Measurements from ENCODE around the gene SLC6A6. TPM values are rescaled to one million over a fixed set of nuclear protein-coding genes. Genes with fewer than 3 reads are reported as not detected.

SLC6A6 gene
- total RNA-seq, 2 experiments from 2014 or later, result 44.2 to 46.4 TPM

GRCh38 chr3:14458434-14459275, 56.2 kb downstream of the SLC6A6 start:
- ChIA-PET POLR2A (interaction anchor here (0.7 to 1.5 kb wide), 3 partner anchors 34 to 59 kb away, joined by 3 to 7 read pairs (median 3); partner anchors contain the start of gene SLC6A6), CTCF (interaction anchor here (0.6 to 1.6 kb wide), 6 partner anchors 9 to 198 kb away, joined by 3 to 5 read pairs (median 3); no protein-coding TSS in a partner anchor)

GRCh38 chr3:14459384-14459783, 57.0 kb downstream of the SLC6A6 start:
- ChIA-PET POLR2A (interaction anchor here (1.5 kb wide), 1 partner anchor 57 kb away, joined by 7 read pairs; the partner anchor contains the start of gene SLC6A6), CTCF (interaction anchor here (0.6 to 1.6 kb wide), 4 partner anchors 8 to 199 kb away, joined by 3 to 5 read pairs (median 3); no protein-coding TSS in a partner anchor)

GRCh38 chr3:14459787-14460186, 57.4 kb downstream of the SLC6A6 start:
- POLR2A ChIA-PET, result no interaction called here
- CTCF ChIA-PET, result interaction anchor here (1.0 kb wide), 1 partner anchor 58 kb away, joined by 3 read pairs; no protein-coding TSS in a partner anchor

- ChIA-PET POLR2A (no interaction called here), CTCF (interaction anchor here (0.7 to 1.6 kb wide), 2 partner anchors 185 to 201 kb away, joined by 3 to 4 read pairs; no protein-coding TSS in a partner anchor)
Observed at GRCh38 chr3:14460342-14461005, 58.1 kb downstream of the SLC6A6 start.

- ChIA-PET CTCF (interaction anchor here (0.7 to 1.6 kb wide), 3 partner anchors 186 to 565 kb away, joined by 3 to 4 read pairs (median 3); no protein-coding TSS in a partner anchor), POLR2A (no interaction called here)
Observed at GRCh38 chr3:14461006-14461747, 58.8 kb downstream of the SLC6A6 start.

GRCh38 chr3:14461748-14462324, 59.4 kb downstream of the SLC6A6 start:
- CTCF ChIA-PET, result interaction anchor here (1.4 to 1.6 kb wide), 4 partner anchors 41 to 566 kb away, joined by 3 to 7 read pairs (median 4); no protein-coding TSS in a partner anchor
- POLR2A ChIA-PET, result no interaction called here

- POLR2A ChIA-PET, result interaction anchor here (0.7 kb wide), 1 partner anchor 29 kb away, joined by 7 read pairs; no protein-coding TSS in a partner anchor
- CTCF ChIA-PET, result interaction anchor here (1.4 to 1.5 kb wide), 2 partner anchors 42 to 201 kb away, joined by 4 to 7 read pairs; no protein-coding TSS in a partner anchor
Observed at GRCh38 chr3:14462738-14463137, 60.3 kb downstream of the SLC6A6 start.

- ChIA-PET POLR2A (interaction anchor here (0.7 kb wide), 2 partner anchors 30 to 33 kb away, joined by 3 to 7 read pairs; no protein-coding TSS in a partner anchor), CTCF (interaction anchor here (1.5 kb wide), 1 partner anchor 42 kb away, joined by 4 read pairs; no protein-coding TSS in a partner anchor)
Observed at GRCh38 chr3:14463330-14464140, 61.1 kb downstream of the SLC6A6 start.

GRCh38 chr3:14464141-14464465, 61.7 kb downstream of the SLC6A6 start:
- ChIA-PET POLR2A (no interaction called here), CTCF (no interaction called here)

GRCh38 chr3:14464521-14464920, 62.1 kb downstream of the SLC6A6 start:
- ChIA-PET CTCF (no interaction called here), POLR2A (no interaction called here)

GRCh38 chr3:14465425-14465824, 63.0 kb downstream of the SLC6A6 start:
- ChIA-PET POLR2A (no interaction called here), CTCF (no interaction called here)

GRCh38 chr3:14466179-14466903, 63.9 kb downstream of the SLC6A6 start:
- POLR2A ChIA-PET, result no interaction called here

GRCh38 chr3:14467814-14468620, 65.6 kb downstream of the SLC6A6 start:
- CTCF ChIA-PET, result interaction anchor here (0.7 to 2.5 kb wide), 20 partner anchors 9 to 1125 kb away, joined by 3 to 14 read pairs (median 3); partner anchors contain the start of gene SLC6A6
- POLR2A ChIA-PET, result interaction anchor here (0.6 kb wide), 1 partner anchor 1143 kb away, joined by 8 read pairs; no protein-coding TSS in a partner anchor

More at GRCh38 chr3:14466179-14466903, 63.9 kb downstream of the SLC6A6 start:
- CTCF ChIA-PET, result interaction anchor here (1.3 to 2.5 kb wide), 4 partner anchors 55 to 261 kb away, joined by 3 to 14 read pairs (median 6); partner anchors contain the start of gene SLC6A6

- ChIA-PET CTCF (interaction anchor here (0.7 to 2.5 kb wide), 13 partner anchors 10 to 1125 kb away, joined by 3 to 9 read pairs (median 4); partner anchors contain the start of gene SLC6A6), POLR2A (interaction anchor here (0.6 kb wide), 1 partner anchor 1144 kb away, joined by 8 read pairs; no protein-coding TSS in a partner anchor)
Observed at GRCh38 chr3:14468621-14468981, 66.2 kb downstream of the SLC6A6 start.

GRCh38 chr3:14470461-14470860, 68.1 kb downstream of the SLC6A6 start:
- CTCF ChIA-PET, result no interaction called here
- POLR2A ChIA-PET, result no interaction called here

GRCh38 chr3:14471016-14471415, 68.6 kb downstream of the SLC6A6 start:
- POLR2A ChIA-PET, result no interaction called here

More at GRCh38 chr3:14471016-14471415, 68.6 kb downstream of the SLC6A6 start:
- CTCF ChIA-PET, result no interaction called here
